ENCODE data around the gene KLHDC4. TPM values are rescaled to one million over a fixed set of nuclear protein-coding genes. Genes with fewer than 3 reads are reported as not detected.

The KLHDC4 gene
- total and polyA plus RNA-seq, 2 donors (not counting 1 experiment from before 2014, with no cell fraction given) = 51.3 to 90.8 TPM

GRCh38 chr16:87658564-87659225, 107.1 kb downstream of the KLHDC4 start:
- no peak overlapping the region for H2AFZ ChIP-seq (ENCODE audit: insufficient read depth, low read depth, low read length, poor library complexity, severe bottlenecking)
- no peak overlapping the region for H3K9ac ChIP-seq (ENCODE audit: low read length)
- TF ChIP-seq CTCF (IDR thresholded peaks at IDR 0.05) = no peak
- no peak for TF ChIP-seq EZH2 (IDR thresholded peaks at IDR 0.05; ENCODE audit: borderline replicate concordance, insufficient read depth, low read depth, low read length, poor library complexity, severe bottlenecking)
- no peak overlapping the region for H3K4me3 Mint-ChIP-seq
- no peak overlapping the region for H3K4me3 ChIP-seq (ENCODE audit: control extremely low read depth in 1 of 5, extremely low read depth in 1 of 5, insufficient read depth in 1 of 5, low read depth in 2 of 5, low read length in 4 of 5)
- H3K4me2 ChIP-seq (replicated peaks; ENCODE audit: low read depth, low read length, poor library complexity, severe bottlenecking) = no peak overlapping the region
- ChIA-PET POLR2A (no interaction called here), CTCF (no interaction called here)
- peaks cover 0 to 19% (median 4%) of the 10 kb centered on the region in 4 experiments for H3K27me3 ChIP-seq (replicated peaks in 1 of 4; ENCODE audit: control extremely low read depth in 1 of 4, control insufficient read depth in 3 of 4, insufficient read depth in 4 of 4, low read length in 3 of 4)
- peaks cover 13% of the 10 kb centered on the region for H3K27me3 Mint-ChIP-seq
- no peaks in the 10 kb centered on the region for H4K20me1 ChIP-seq (ENCODE audit: control insufficient read depth, insufficient read depth, low read length, poor library complexity, severe bottlenecking)
- WGBS (ENCODE audit: insufficient coverage) = 61% methylated on average over 13 of the region's 14 CpGs
- ATAC-seq (ENCODE audit: low read depth) (no peak), DNase-seq (no peak)
- no peaks in the 10 kb centered on the region for H3K79me2 ChIP-seq (ENCODE audit: control insufficient read depth, insufficient read depth, low read length)
- H3K27ac Mint-ChIP-seq = no peak overlapping the region
- no peak overlapping the region for H3K27ac ChIP-seq (ENCODE audit: low read length in 2 of 2)
- H3K9me3 ChIP-seq (ENCODE audit: control extremely low read depth in 1 of 3, control insufficient read depth in 2 of 3, insufficient read depth in 1 of 3, low read length in 2 of 3) = peaks cover 0 to 31% (median 5%) of the 10 kb centered on the region in 3 donors
- H3K9me3 Mint-ChIP-seq (ENCODE audit: insufficient read depth) = no peaks in the 10 kb centered on the region
- no peaks in the 10 kb centered on the region for H3K36me3 ChIP-seq (replicated peaks in 1 of 2; ENCODE audit: control extremely low read depth in 1 of 2, control insufficient read depth in 1 of 2, extremely low read depth in 1 of 2, insufficient read depth in 2 of 2, low read length in 1 of 2)
- no peaks in the 10 kb centered on the region for H3K4me1 Mint-ChIP-seq
- intact Hi-C loops (cut with micrococcal nuclease) = no loop called here
- peaks cover 0 to 4% of the 10 kb centered on the region in 2 donors for H3K4me1 ChIP-seq (ENCODE audit: control insufficient read depth in 2 of 2, insufficient read depth in 2 of 2, low read length in 2 of 2)

Other genes with a start within 250 kb of the KLHDC4 start
- not detected in 2 replicates for gene JPH3, start 163.5 kb downstream of the KLHDC4 start, total RNA-seq
- not detected in 2 replicates for gene JPH3, start 163.5 kb downstream of the KLHDC4 start, polyA plus RNA-seq
- gene SLC7A5, start 103.5 kb upstream of the KLHDC4 start, total RNA-seq = 20.5 and 20.9 TPM in 2 replicates
- gene SLC7A5, start 103.5 kb upstream of the KLHDC4 start, polyA plus RNA-seq = 2.5 and 19.0 TPM in 2 replicates
- gene CA5A, start 170.5 kb upstream of the KLHDC4 start, total RNA-seq = 0.27 TPM in 1 of 2 replicates, not detected in the other
- not detected in 2 replicates for gene CA5A, start 170.5 kb upstream of the KLHDC4 start, polyA plus RNA-seq
- gene BANP, start 185.4 kb upstream of the KLHDC4 start, total RNA-seq = 181 and 212 TPM in 2 replicates
- 44.4 and 60.0 TPM in 2 replicates for gene BANP, start 185.4 kb upstream of the KLHDC4 start, polyA plus RNA-seq

Measured in B cell (primary cell).